Body of pancreas (tissue), 4 donors: Measurements from ENCODE around the gene EIF4E.

ENCODE experiments used
- POLR2A ChIP-seq, 3 donors: fragments of 450-650 bp; IDR thresholded peaks; one replicate each; pipeline ENCODE4 v1.6.1; 2016; ENCODE audit warnings: antibody characterized with exemption in 3 of 3, mild to moderate bottlenecking in 2 of 3
- TF ChIP-seq, protein P1 (sequence below), 7 experiments: fragments of 450-650 bp in 4 of 7; fragments of 200-600 bp in 3 of 7; sonication (generic) in 3 of 7; IDR thresholded peaks; one replicate each; pipeline ENCODE4 v1.5.1; 2016 to 2019; ENCODE audit warnings: antibody characterized with exemption in 7 of 7

- TF ChIP-seq, protein P1, sequence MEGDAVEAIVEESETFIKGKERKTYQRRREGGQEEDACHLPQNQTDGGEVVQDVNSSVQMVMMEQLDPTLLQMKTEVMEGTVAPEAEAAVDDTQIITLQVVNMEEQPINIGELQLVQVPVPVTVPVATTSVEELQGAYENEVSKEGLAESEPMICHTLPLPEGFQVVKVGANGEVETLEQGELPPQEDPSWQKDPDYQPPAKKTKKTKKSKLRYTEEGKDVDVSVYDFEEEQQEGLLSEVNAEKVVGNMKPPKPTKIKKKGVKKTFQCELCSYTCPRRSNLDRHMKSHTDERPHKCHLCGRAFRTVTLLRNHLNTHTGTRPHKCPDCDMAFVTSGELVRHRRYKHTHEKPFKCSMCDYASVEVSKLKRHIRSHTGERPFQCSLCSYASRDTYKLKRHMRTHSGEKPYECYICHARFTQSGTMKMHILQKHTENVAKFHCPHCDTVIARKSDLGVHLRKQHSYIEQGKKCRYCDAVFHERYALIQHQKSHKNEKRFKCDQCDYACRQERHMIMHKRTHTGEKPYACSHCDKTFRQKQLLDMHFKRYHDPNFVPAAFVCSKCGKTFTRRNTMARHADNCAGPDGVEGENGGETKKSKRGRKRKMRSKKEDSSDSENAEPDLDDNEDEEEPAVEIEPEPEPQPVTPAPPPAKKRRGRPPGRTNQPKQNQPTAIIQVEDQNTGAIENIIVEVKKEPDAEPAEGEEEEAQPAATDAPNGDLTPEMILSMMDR (IDR thresholded peaks at IDR 0.05), result no peak
- TF ChIP-seq POLR2A (IDR thresholded peaks at IDR 0.05), result no peak
These were observed 78.0 kb downstream of the EIF4E start for GRCh38 chr4:98850937-98851336.
